Iris pigment epithelial cell (primary cell): Measurements from ENCODE around the gene PRICKLE1.

Source experiments
- DNase-seq: peaks from one replicate; pipeline ENCODE4 v3.0.0-alpha.2; 2011; ENCODE audit warnings: low read depth

The PRICKLE1 gene

GRCh38 chr12:42588524-42589464 is 752 bp downstream of the PRICKLE1 start:
- peak; percentile 45 for DNase-seq

- peak; percentile 43 for DNase-seq
Observed at GRCh38 chr12:42587601-42588523, 1.7 kb downstream of the PRICKLE1 start.

GRCh38 chr12:42586268-42586667 is 3.3 kb downstream of the PRICKLE1 start:
- DNase-seq: no peak

DNA sequence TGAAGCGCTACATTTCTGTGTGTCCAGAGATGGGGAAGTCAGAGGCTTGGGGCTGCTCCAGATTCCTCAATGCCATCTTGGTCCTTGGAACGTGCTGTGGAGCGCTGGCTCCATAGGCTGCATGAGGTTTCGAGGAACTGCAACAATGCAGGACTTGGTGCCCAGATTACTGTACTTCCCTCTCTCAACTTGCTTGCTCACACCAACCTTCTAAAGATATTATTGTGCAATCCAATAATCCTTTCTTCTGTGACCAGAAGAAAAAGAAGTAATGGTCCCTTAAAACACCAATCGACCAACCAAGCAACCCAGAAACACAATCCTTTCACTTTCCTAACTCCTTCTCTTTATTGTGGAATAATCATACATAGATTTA is 3.7 kb downstream of the PRICKLE1 start:
- no peak for DNase-seq

DNA sequence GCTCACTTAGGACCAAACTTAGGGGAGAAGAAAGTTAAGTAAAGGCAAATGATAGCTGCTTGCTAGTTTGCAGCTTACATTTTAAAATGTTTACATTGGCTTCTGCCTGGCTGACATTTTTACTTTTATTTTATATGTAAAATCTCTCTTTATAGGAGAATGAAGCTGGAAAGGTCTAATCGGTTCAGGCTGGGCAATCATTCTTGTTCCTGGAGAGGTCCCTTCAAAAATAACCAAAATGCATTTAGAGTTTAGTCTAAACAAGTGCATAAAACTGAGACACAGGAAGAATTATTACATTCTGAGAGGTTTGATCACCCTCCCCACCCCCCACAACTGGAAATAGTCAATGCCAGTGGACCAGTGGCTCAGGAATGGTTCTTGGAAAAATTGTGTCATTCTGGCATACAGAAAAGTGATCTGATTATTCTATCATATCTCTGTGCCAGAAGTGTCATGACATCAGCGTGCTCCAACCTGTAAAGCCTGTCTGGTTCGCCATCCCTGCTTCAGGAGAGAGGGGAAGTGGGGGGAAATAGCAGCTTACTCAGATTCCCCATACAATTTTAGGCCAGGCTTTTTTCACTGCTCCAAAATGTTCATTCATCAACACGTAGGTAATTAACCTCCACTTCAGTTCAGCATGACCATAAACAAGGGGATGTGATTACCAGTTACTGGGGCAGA is 4.2 kb downstream of the PRICKLE1 start:
- no peak for DNase-seq

GRCh38 chr12:42584651-42585111 is 4.9 kb downstream of the PRICKLE1 start:
- no peak for DNase-seq

GRCh38 chr12:42583016-42583415 is 6.5 kb downstream of the PRICKLE1 start:
- DNase-seq: no peak

- DNase-seq: no peak
Observed at GRCh38 chr12:42582498-42582897, 7.0 kb downstream of the PRICKLE1 start.

- DNase-seq: no peak
Observed at GRCh38 chr12:42582050-42582449, 7.5 kb downstream of the PRICKLE1 start.

- DNase-seq: no peak
Observed at GRCh38 chr12:42576374-42576773, 13.2 kb downstream of the PRICKLE1 start.

DNA sequence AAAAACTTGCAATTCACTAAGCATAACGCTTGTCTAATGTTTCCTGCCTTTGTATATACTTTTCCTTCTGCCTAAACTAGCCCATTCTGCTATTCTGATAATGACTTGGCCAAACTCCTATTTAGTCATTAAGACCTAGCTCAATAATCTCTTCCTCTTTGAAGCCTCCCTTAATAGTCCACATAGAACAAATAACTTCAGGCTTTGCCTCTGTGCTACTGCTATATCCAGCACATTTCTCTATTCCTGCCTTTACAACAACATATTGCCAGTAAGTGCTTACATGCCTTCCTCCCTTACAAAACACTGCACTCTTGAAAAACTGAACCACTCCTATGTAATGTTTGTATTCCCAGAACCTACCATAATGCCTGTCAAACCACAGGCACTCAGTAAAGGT is 13.8 kb downstream of the PRICKLE1 start:
- DNase-seq: no peak

- DNase-seq: no peak
Observed at GRCh38 chr12:42574851-42575266, 14.7 kb downstream of the PRICKLE1 start.

- no peak for DNase-seq
Observed at GRCh38 chr12:42571327-42572009, 18.1 kb downstream of the PRICKLE1 start.

DNA sequence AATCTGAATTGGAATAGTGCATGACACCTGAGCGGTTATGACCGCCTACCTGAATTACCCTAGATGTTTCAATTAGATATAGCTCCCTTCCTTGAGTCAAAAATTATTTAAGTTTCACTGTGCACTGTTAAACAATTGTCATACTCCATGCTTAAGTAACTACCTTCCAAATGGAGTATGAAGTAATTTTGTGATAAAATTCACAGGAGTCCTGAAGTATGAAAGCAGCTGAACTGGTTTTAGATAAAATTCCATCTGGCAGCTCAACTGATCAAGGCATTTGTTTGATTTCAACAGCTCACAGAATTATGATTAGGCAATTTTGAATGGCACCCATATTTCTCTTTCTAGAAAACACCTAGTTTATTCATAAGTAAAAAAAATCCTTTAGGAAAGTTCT is 19.5 kb downstream of the PRICKLE1 start:
- no peak for DNase-seq

- peak; percentile 71 for DNase-seq
Observed at GRCh38 chr12:42568952-42569915, 20.3 kb downstream of the PRICKLE1 start.

- DNase-seq: no peak
Observed at GRCh38 chr12:42565633-42566032, 23.9 kb downstream of the PRICKLE1 start.

- no peak for DNase-seq
Observed at GRCh38 chr12:42564996-42565395, 24.6 kb downstream of the PRICKLE1 start.

DNA sequence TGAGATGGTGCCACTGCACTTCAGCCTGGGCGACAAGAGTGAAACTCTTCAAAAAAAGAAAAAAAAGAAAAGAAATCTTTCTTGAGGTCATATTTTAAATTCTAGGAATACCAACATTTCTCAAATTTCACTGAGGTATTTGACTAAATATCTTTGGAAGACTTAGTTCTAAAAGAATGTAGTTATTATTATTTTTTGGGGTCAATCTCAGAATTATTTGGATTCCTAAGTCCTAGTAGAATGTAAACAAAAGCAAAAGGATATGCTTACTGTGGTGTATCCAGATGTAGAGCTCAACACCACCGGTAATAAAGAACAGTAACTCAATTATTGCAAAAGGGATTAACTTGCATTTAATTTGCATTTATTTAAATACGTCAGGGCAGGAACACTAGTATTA is 25.0 kb downstream of the PRICKLE1 start:
- DNase-seq: peak; percentile 70

GRCh38 chr12:42560977-42561376 is 28.6 kb downstream of the PRICKLE1 start:
- DNase-seq: no peak

DNA sequence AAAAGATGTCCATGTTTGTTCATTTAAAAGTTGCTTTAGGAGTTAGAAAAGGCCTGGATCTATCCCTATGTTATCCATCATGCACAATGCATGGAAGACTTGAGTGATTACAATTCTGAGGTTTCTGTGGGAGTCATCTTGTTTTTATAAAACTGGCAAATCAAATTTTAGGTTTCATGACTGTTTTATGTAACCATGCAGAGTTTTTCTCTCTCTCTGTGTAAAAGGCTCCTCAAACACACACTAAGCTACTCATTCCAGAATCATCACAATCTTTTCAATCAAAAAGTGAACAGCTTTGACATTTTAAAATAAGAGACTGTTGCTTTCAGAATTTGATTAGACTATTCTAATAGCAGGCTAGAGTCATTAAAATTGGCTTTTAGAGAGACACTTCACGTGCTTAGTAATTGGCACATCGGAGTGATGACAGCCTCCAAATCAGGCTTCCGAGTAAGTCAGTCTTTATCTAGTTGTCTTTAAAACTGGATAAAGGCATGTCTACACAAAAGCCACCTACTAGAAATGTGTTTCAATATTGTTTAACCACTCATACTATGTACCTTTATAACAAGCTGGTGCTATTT is 31.9 kb downstream of the PRICKLE1 start:
- no peak for DNase-seq
